SHP77 treated with DMSO at 0.1 percent for 48 hours (cell line): Measurements from ENCODE around the gene ZFAND2B.

ENCODE experiments used
- DNase-seq: peaks from one replicate; lab custom pipeline; 2025; lab: John Stamatoyannopoulos, UW

ZFAND2B gene

GRCh38 chr2:219206328-219207133, at the start of gene ZFAND2B:
Gene ZFAND2B, plus strand, starts transcription at chr2:219206782. Its CDS starts 206 bp downstream, at chr2:219206988.
- DNase-seq: peak; percentile 83

DNA sequence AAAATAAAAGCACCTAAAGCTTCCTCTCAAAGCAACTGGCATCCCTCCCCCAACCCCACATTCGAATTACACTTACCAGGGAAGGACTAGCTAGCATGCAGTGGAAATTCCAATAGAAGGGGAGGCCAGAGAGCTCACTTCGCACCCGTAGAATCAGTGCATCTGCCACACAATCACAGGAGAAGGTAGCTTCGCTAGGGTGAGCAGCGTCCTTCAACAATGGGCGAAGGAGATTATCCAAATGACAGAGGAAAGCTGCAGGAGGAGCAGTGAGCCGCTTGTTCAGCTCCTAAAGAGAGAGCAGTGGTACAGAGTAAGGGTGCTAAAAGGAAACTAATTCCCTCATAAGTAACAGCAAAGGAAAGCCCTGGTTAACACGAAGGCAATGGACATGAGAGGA, 49.2 kb upstream of the ZFAND2B start:
- no peak for DNase-seq

- no peak for DNase-seq
Observed at GRCh38 chr2:219158025-219158424, 48.6 kb upstream of the ZFAND2B start.

DNA sequence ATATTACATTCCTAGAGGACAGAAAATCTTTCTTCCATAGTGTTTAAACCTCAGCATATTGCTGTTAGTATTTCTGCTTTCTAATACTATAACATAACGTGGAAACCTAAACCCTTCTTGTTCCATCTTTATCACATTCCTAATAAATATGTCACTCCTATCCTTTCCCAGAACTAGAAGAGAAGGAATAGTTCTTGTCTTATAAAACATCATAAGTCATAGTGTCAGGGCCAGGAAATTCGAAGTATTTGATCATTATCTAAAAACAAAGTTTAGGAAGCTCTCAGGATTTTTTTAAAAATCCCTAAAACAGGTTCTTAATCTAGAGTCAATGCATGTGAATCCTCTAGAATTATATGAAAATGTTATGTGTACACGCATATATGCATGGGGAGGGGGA, 48.0 kb upstream of the ZFAND2B start:
- no peak for DNase-seq

DNA sequence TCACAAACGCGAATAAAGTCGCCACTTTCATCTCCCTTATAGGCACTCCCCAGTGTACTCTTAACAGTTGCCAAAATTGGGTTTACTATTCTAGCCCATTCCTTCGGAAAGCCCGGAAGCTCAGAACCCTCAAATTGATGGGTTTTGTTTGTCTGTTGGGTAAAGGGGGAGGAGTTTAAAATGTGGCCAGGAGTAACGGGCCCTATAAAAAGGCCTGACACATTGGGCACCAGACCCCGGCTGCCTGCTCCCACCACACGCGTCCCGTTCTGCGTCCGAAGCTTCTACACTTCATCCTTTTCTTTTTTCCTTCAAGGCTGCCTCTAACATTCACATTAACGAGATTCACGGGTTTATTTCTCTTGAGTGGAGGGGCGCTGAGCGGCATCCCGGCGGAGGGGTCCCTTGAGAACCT, 46.8 kb upstream of the ZFAND2B start:
- DNase-seq: no peak

DNA sequence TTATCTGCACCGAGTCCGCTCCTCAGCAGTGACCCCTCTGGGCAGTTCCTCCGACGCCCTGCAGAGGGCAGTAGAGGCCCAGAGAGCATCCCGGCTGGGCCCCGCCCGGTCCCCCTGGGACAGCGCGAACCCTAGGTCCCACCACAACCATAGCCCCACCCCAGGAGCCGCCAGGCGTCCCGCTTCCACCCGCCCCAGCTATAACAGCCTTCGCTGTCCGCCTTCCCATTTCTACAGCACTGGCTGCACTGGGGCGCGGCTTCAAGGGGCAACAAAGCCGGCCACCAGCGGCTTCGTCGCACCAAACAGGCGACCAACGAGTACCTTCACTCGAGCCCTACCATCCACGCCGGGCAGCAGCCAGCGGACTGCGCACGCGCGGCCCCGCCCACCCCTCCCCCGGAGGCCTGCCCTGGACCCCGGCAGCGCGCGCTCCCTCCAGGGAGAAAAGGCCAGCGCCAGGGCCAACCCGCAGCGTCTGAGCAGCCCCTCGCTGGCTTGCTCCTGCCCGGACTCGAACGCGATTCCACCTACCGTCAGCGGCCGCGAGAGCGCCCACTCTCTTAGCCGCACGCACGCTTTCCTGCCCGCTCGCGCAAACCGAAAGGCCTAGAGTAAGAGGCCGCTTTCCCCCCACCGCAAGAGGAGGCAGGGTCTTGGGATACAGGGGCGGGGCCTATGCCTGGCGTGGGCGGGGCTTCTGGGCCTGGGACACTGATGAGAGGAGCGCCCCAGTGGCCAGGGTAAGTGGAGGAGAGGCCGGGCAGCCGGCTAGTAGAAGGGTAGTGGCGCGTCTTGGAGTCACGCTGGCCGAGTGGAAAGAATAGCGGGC, 46.2 kb upstream of the ZFAND2B start, which contains the start of gene NHEJ1:
Gene NHEJ1, minus strand, starts transcription at position 630 of the 832 bp plus-strand sequence. CDS start 2,453 bp downstream, outside the sequence.
- DNase-seq: peak; percentile 60

GRCh38 chr2:219161097-219161496, 45.5 kb upstream of the ZFAND2B start:
- DNase-seq: no peak

GRCh38 chr2:219163156-219163555, 43.4 kb upstream of the ZFAND2B start:
- DNase-seq: no peak

DNA sequence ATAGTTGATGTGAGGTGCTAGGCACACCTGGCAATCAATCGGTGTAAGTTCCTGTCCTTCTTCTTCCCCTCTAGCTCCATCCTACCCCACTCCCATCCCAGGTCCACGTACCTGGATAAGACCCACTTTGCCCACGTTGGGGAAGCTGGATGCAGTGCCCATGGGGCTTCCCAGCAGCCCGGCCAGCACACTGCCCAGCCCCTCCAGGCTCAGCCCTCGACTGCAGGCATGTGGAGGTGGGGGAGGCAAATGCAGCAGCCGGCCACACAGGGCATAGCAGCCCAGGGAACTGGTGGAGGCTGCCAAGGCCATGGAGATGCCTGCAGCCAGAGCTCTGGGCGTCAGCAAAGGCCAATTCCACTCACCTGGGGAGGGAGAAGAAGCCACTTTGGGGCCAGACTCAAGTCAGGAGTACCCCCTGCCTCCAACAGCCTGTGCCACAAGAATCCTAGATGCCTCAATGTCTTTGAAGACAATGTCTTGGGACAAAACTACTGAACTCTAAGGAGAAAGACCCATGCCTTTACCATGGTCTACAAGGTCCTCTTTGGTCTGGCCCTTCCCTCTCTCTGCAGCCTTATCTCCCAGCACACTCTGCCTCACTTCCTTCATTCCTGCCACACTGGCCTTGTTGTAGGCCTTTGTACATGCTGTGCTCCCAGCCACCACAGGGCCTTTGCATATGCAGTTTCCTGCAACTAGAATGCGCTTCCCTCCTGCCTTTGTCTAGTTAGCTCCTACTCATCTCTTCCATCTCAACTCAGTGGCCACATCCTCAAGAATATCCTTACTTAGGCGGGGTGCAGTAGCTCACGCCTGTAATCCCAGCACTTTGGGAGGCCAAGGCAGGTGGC, 41.3 kb upstream of the ZFAND2B start:
- no peak for DNase-seq

- DNase-seq: no peak
Observed at GRCh38 chr2:219167997-219168396, 38.6 kb upstream of the ZFAND2B start.

GRCh38 chr2:219168526-219168925, 38.1 kb upstream of the ZFAND2B start:
- DNase-seq: no peak

GRCh38 chr2:219168932-219169331, 37.6 kb upstream of the ZFAND2B start:
- no peak for DNase-seq

DNA sequence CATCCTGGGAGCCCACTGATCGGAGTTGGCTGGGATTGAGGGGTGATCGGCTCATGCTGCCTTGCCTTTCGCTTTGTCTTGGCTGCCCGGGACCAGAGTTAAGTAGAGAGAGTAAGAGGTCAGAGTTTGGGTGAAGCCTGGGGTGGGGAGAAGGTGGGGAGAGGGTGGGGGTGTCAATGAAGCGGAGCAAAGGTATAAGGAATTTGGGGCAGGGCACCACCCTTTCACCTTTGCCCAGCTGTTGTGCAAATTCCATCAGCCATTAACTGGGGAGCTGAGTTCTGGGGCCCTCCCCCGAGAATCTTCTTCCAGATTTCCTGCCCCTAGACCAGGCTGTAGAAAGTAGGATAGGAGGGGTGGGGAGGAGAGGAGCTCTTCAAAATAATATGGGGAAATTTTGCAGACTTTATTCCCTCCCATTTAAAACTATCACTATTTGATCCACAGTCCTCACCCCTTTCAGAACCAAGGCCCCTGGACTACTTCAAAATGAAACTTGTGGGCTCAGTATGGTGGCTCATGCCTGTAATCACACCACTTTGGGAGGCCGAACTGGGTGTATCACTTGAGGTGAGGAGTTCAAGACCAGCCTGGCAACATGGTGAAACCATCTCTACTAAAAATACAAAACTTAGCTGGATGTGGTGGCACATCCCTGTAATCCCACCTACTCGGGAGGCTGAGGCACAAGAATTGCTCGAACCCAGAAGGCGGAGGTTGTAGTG, 36.5 kb upstream of the ZFAND2B start, which contains the start of gene SLC23A3:
Gene SLC23A3, minus strand, starts transcription at position 100 of the 725 bp plus-strand sequence. Its CDS starts 45 bp downstream, at position 55.
- no peak for DNase-seq

- DNase-seq: peak; percentile 13
Observed at GRCh38 chr2:219171231-219171651, 35.3 kb upstream of the ZFAND2B start.

- DNase-seq: no peak
Observed at GRCh38 chr2:219172231-219173154, 34.1 kb upstream of the ZFAND2B start.

- DNase-seq: no peak
Observed at GRCh38 chr2:219173176-219173575, 33.4 kb upstream of the ZFAND2B start.

- no peak for DNase-seq
Observed at GRCh38 chr2:219174146-219174545, 32.4 kb upstream of the ZFAND2B start.

DNA sequence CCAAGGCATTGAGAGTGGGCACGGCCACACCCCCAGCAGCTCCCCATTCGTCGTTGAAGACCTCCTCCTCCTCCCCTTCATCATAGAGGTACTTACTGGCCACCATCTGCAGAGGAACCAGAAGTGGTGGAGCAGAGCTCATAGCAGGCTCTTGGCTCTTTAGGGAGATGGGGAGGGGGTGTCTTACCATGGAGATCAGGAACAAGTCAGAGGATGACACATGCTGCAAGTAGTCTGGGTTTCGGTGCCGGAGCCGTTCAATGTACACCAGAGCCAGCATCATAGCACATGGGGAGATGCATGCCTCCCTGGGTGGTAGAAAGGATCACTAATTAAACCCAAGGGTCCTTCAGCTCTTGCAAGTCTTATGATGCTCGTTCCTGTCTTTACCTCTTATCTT, 31.8 kb upstream of the ZFAND2B start:
- DNase-seq: no peak

DNA sequence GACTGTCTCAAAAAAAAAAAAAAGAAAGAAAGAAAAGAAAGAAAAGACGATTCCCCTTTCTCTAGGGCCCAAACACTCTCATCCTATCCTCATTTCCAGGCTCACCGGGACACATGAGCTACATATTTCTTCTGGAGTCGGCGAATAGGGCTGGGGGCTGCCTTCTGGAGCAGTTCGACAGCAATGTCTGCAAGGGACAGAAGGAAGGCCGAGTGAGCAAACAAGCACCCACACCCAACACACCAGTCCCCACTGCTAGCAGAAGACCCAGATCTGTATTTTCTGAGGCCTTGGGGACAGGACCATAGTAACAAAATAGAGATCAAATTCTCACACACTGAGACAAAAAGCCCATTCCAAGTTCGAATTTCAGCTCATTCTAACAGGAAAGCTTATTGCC, 31.1 kb upstream of the ZFAND2B start:
- no peak for DNase-seq
